HG02885 (cell line): ENCODE data around the gene DLG1.

ENCODE experiments used
- ATAC-seq: cut with Tn5 transposase; IDR thresholded peaks from one replicate; pipeline ENCODE4 v1.9.1; 2021; ENCODE audit warnings: mild to moderate bottlenecking; ENCODE audit not compliant: unreplicated experiment, poor library complexity

Gene DLG1

DNA sequence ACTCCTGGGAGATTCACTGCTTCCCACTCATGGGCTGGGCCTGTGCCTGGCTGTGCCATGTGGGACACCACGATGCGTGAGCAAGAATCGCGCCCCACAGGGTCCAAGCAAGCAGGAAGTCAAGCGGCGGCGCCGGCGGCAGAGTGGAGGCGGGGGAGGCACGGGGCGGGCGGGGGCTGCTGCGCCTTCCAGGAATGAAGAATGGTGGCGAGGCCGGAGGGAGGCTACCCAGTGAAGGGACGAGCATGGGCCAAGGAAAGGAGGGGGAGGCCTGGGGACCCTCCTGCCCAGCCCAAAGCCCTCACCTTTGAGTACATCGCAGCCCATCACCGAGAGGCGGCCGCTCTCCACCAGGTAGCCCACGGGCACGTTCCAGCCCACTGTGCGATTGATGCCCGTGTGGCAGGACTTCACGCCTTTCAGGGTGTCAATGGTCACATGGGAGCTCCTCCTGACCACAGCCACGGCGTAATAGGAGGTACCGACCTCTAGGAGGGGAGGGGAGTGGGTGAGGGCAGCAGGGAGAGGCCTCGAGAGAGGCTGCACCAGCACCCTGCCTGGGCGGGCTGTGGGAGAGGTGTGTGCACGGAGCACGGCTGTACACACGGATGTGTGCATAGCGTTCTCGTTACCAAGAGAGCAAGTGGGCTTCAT is 274.3 kb downstream of the DLG1 start:
- no peak for ATAC-seq

DNA sequence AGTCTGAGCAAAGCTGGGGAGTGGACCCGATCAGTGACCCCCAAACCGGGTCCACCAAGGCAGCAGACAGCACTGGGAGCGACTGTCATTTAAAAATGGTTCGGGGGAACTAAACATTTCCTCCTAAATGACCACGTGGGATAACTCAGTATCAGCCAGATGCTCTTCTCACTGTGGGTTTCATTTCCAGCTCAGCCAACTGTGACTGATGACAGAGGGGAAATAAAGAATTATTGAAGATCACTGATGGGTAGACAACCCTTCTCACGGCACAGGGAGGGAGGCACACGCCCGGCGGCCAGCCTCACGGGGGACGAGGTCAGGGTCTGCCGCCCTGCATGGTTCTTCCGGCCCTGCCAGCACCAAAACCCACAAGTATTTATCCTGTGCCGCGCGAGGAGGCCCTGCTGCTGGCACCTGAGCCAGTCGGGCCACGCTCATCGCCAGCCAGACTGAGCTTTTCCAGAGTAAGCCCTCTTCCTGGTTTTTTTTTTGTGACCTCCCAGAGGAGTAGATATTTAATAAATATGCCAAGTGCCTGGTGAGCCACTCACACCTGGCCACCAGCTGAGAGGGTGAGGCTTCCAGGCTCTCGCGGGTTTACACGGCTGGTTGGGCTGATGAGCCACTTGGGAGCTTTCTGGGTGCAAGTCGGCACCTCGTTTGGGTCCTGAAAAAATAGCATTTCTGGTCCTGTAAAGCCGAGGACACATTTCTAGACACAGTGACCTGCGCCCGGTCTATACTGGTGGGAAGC is 275.0 kb downstream of the DLG1 start:
- ATAC-seq = no peak

DNA sequence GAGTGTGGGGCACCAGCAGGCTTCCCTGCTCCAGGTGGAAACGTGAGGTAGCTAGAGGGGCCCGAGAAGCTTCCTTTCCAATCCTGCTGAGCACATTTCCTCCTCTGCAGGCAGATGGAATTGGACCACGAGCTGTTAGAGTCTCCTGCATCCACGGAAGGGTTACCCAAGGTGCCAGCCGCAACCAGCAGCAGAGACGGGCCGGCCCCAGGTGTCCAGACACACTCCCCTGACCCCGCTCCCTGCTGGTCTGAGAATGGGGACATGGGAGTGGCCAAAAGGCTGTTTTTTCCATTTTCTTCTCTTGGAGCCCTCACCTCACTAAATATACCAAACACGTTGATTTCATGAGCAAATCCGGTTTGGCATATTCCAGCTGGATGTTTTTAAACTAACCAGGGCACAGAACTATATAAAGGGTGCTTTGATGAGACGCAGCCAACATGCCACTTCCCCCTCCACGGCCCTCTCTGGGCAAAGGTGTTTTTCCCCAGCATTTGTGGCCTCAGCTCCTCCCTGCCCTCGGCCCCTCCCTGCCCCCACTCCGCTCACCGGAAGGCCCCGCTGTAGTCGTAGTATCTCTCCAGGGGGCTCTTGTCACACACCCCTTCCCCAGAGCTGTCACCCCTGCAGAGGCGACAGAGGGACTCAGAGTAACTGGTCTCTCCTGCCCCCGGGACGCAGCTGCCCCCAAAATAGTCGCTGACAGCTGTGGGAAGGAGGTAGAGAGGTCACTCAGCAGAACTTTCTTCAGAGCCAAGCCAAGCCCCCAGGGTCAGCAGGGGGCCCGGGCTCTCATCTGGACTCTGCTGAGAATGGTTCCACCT is 275.8 kb downstream of the DLG1 start:
- ATAC-seq = no peak

DNA sequence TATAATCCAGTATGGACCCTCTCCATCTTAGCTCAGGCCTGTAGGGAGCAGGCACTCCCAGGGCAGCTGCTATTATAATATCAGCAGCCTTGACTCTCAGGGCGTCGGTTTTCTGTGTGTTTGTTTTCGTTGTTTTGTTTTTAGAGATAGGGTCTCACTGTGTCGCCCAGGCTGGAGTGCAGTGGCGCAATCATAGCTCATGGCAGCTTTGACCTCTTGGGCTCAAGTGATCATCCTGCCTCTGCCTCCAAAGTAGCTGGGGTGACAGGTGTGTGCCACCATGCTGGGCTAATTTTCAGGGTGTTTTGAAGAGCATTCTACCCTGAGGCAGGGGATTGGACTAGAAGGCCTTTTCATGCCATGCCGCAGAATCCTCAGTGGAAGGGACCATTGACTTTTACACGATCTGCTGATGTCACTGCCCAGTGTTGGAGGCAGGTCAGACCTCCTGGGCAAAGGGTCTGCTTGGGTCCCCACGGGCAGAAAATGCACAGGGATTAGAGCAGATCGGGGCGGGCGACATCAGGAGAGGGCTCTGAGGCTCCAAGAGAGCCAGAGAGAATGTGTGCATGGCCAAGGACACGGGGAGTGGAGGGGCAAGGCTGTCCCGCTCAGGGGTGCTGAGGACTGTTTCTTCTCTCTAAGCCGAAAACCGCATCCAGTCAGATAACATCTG is 276.5 kb downstream of the DLG1 start:
- no peak for ATAC-seq

DNA sequence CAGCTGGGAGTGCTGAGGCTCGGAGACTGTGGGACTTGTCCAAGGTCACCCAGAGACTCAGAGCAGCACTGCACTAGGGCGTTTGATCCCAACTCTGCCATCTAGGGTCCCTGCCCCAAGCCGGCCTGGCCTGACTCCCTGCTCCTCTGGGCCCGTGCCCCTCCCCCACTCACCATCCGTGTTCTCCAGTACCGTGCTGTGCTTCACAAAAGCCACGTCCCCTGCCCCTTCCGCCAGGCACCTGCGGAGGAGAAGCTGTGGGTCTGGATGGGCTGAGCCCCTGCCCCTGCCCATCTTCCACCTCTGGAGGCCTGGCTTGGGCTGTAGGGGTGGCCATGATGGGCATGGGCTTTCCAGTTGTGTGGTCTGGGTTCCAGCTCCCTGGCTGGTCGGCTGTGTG is 277.2 kb downstream of the DLG1 start:
- ATAC-seq = no peak

DNA sequence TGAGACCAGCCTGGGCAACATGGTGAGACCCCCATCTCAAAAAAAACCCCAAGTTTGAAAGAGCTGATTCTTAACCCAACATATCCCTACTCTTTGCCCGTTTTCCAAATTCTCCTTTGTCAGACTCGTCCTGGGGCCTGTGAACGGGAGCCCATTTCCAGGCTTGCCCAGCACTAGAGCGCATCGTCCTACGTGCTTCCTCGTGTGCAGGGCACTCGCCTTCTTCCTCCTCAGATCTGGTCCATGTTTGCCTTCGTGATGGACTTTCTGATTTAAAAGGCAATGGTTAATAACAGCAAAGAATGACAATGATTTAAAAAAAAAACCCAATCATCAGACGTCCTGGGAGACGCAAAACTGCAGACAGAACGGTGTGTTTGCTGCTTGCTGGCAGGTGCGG is 278.9 kb downstream of the DLG1 start:
- ATAC-seq = no peak

DNA sequence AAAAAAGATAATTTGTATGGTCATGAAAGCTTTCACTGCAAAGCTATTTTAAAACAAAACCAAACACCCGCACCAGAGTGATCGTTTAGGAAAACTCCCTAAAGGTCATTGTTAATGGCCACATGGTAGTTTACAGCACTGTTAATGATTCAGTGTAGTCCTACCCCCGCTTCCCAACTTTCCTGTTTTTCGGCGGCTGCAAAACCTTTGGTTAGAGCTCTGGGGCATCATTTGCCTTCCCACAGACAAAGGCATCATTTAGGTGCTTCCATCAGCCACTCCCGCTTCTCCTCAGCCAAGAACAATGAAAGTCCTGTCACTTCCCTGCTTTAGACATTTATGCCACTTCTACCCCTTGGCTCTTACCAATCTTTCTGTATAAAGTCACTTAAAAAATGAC is 279.4 kb downstream of the DLG1 start:
- ATAC-seq = no peak

DNA sequence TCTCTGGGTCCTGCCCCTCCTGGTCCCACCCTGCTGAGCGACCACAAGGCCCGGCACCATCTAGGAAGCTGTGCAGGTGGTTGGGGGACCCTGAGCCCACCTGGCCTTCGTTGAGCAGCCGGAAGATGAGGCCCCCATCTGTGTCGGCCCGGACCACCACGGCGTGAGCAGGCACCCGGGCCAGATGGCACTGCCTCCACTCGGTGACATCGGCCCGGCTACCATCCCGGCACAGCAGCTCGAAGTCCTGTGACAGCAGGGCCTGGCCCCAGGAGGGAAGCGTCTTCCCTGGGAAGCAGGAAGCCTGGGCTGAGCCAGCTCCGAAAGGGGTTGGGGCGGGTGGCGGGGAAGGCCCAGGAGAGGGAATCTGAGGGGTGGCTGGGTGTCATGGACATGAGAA is 281.4 kb downstream of the DLG1 start:
- ATAC-seq = no peak

DNA sequence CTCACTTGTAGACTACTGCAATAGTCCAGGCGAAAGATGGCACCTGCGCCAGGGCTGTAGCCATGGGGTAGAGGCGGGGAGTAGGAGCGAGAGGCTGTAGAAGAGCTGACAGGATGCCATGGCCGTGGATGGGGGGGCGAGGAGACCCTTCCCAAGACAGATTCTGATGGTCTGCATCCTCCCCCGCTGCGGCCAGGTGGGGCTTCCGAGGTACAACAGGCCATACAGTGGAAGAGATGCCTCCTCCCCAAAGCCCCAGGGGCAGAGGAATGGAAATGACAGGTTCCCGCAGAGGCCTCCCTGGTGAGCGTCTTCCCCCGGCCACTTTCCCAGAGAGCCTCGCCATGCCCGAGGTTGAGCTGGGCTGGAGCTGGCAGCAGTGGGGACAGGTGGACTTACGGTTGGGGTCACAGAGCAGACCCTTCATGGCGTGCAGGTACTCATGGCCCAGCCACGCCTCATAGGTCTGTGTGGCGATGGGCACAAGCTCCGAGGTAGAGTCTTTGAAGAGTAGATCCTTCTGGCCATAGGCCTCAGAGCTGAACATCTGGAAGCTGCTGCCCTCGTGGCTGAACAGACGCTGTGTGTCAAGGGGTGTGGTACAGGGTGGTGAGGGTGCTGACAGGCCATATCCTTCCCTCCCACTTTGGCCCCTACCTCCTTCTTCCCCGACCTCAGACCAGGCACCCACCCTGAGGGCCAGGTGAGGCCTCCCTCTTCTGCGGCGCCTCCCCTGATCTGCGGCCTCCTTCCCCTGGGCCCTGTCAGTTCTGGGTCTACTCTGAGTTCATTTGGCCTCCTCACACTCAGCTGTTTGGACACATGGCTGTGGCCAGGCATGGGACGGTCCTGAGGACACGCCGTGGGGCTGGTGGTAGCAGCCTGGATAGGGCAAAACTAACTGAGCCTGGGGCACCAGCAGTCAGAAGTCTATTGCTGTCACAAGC is 282.3 kb downstream of the DLG1 start:
- no peak for ATAC-seq

DNA sequence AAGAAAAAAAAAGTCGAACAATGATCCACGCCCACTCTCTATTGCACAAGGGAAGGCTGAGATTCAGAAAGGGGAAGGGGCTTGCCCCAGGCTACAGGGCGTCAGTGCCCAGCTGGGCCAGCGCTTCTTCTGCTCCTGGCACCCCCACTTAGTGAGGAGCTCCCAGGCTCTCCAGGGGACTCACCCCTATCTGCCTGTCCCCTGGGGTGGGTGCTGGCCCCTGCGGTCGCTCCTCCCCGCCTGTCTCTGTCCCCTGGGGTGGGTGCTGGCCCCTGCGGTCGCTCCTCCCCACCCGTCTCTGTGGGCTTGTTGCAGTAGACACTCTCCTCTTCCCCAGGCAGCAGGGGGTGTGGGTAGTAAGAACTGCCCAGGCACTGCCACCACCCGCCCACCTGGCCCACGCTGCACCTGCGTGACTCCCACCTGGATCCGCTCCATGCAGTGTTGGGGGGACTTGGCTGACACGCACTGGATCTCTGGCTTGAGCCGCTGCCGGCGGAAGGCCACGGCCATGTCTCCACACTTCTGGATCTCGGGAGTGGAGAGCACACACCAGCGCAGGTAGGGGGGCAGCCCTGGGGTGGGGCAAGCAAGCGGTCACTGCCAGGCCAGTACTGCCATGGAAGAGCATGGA is 283.4 kb downstream of the DLG1 start:
- ATAC-seq = no peak

DNA sequence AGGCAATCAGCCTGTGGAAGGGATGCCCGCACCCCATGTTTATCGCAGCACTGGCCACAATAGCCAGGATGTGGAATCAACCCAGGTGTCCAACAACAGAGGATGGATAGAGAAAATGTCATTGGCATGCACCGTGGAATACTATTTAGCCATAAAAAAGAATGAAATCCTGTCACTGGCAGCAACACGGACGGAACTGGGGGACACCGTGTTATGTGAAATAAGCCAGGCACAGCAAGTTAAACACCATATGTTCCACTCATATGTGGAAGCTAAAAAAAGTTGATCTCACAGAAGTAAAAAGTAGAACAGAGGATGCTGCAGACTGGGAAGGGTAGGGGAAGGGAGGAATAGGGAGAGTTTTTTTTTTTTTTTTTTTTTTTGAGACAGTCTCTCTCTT is 284.4 kb downstream of the DLG1 start:
- ATAC-seq = no peak

DNA sequence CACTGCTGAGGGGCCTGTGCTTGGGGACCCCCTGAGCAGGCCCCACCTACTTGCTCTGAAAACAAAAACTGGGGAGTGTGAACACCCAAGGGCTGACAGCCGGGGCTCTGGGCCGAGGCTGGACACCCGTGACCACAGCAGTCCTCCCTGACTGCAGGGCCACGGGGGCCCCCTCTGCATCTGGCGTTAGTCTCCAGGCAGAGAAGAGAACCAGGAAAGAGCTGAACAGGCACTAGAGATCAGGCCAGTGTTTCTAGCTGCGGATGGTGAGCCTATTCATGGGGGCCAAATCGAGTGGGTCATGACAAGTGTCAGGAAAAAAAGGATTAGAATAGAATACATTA is 285.9 kb downstream of the DLG1 start:
- no peak for ATAC-seq

DNA sequence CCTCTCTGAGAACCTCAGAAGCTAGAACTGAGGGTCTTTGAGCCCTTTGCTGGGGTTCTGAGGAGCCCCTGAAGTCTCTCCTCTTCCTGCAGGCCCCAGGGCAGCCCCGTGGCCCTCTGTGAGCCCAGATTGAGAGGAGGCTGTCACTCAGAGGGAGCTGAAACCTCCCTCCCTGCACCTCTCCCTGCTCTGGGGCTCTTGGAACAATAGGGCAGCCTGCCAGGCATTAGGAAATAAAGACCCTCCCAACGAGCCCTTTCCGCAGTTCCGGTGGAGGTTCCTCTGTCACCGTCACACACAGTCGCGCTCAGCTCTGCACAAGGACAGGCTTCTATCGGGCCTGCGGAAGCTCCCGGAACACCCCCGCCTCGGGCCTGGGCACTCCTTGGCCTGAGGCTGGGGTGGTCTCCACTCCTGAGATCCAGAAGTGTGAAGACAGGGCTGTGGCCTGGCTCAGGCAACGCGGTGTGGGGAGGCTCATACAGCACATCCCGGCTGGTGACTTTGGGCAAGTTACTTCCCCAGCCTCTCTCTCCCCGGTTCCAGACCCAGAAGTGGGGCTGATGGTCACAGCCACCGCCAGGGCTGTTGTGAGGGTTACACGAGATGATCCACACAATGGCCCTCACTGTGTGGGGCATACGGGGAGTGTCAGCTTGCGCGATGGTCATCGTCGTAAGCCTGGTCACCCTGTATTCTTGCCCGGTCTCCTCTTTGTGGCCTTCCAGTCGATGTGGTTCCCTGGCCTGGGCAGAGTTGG is 286.5 kb downstream of the DLG1 start:
- ATAC-seq = no peak

DNA sequence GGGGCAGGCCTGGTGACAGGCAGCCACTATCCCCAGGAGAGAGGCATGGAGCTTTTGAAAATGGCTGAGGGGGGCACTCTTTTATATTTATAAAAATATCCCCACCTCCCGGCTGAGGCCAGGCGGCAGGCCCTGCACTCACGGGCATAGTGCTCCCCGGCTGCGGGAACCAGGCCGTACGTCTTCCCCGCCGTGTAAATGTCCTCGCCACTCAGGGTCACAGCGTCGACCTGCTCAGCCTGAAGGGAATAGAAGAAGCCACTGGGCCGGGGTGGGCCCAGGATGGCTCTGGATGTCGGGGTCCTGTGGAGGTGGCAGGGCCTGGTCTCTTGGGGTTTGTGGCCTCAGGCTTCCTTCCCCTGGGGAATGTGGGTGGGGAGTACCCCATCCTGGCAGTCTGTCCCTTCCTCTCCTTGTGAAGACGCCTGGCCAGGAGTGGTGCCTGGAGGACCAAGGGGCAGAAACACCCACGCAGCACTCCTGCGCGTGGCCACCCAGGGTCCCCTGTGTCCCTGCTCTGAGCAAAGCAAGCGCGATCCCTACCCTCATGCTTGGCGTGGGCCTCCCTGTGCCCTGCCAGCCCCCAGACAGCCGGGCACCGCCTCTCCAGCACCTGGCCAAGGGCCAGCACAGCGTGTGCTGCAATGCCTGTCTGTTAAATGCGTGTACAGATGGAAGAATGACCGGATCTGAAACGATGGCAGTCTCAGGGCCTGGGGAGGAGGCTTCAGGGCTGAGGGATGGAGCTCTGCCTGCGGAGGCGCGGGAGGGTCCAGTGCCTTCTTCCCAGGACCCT is 287.7 kb downstream of the DLG1 start:
- ATAC-seq = no peak

DNA sequence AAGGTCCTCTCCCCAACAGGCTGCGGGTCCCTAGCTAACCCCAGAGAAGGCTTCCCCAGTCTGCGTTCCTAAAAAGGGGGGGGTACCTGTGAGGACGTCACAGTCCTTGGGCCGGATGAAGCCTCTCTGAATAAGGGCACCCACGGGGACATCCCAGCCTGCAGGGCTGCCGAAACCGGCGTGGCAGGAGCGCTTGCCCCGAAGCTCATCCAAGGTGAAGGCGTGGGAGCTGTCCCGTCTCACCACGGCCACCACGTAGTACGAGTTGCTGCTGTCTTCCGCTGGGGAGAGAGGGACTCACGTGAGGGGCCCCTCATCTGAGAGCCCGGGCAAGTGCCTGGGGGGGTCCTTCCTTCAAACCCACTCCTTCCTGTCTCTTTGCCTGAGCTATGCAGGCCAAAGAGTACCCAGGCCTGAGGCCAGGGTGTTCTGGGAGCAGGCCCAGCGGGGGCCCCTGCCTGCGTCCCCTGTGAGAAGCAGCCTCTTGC is 288.8 kb downstream of the DLG1 start:
- no peak for ATAC-seq

DNA sequence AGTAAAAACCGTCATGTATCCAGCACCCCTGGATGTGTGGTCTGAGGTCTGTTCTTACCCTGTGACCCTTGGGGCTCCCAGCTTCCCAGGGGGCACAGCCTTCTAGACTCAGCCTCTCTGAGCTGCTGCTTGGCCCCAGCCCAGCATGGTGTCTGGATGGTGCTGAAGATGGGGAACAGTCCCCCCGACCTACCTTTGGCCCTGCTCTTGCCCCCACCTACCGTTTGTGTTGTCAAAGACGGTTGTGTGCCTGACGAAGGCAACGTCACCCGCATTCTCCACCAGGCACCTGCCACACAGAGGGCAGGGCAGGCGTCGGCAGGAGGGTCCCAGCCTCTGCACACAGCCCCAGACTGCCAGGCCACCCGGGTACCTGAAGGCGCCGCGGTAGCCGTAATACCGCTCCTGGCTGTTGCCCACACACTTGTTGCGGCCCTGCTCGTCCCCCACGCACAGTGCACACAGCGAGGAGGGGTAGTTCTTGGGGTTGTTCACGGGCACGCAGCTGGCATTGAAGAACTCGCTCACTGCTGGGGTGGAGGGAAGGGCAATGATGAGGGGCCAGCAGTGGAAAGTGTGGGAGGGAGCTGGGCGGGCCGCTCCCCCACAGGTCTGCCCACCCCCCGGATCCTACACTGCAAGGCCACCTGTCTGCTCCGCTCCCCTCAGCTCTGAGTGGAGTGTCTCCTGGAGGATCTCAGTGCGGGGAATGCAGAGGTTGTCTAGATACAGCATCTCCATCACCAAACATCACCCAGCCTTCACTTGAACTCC is 289.8 kb downstream of the DLG1 start:
- ATAC-seq = no peak

DNA sequence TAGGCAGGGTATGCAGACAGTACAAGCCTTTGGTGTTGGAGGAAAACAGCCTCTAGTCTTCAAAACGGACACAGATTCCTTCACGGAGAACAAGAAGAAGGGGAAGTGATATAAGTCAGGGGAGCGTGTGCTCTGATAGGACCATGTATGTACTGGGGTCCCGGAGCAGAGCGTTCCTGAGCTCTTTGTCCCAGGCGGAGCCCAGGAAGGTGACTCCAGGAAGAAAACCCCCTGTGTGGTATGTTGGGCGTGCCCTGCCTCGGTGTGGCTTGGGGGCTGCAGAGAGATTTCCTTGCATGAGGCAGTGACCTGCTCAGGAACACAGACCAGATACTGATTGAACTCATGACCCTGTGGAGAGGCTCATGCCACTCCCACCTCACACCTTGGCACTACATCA is 290.5 kb downstream of the DLG1 start:
- ATAC-seq = no peak
